Kidney tubule cell (primary cell): ENCODE results near the gene PDLIM5.
A peak's percentile ranks its signal among the peaks of the same experiment; 100 is the strongest.
"Not testable (repeated sequence)": the region's sequence is repeated elsewhere in the genome, so short reads cannot be mapped to it uniquely, and the experiment has no call there.

Experiments
- DNase-seq: peaks from one replicate; pipeline ENCODE4 v3.0.0-alpha.2; 2018; ENCODE audit warnings: low spot score

The PDLIM5 gene

GRCh38 chr4:94528792-94529451, 77.2 kb downstream of the PDLIM5 start:
- no peak for DNase-seq

- DNase-seq = no peak
These were observed 78.3 kb downstream of the PDLIM5 start for GRCh38 chr4:94530073-94530472.

GRCh38 chr4:94531991-94532789, 80.4 kb downstream of the PDLIM5 start:
- DNase-seq = peak; percentile 48

GRCh38 chr4:94533405-94534223, 81.9 kb downstream of the PDLIM5 start:
- DNase-seq = no peak

- DNase-seq = peak; percentile 15
These were observed 82.9 kb downstream of the PDLIM5 start for GRCh38 chr4:94534401-94535312.

GRCh38 chr4:94536049-94536448, 84.3 kb downstream of the PDLIM5 start:
- no peak for DNase-seq

- DNase-seq = peak; percentile 39
These were observed 85.1 kb downstream of the PDLIM5 start for GRCh38 chr4:94536649-94537469.

- peak; percentile 17 for DNase-seq
These were observed 86.3 kb downstream of the PDLIM5 start for GRCh38 chr4:94537921-94538628.

- DNase-seq = no peak
These were observed 88.7 kb downstream of the PDLIM5 start for GRCh38 chr4:94540476-94540875.

- DNase-seq = peak; percentile 23
These were observed 93.1 kb downstream of the PDLIM5 start for GRCh38 chr4:94544811-94545210.

GRCh38 chr4:94545296-94545695, 93.6 kb downstream of the PDLIM5 start:
- DNase-seq = peak; percentile 20

- no peak for DNase-seq
These were observed 95.2 kb downstream of the PDLIM5 start for GRCh38 chr4:94546949-94547348.

- DNase-seq = peak; percentile 91
These were observed 96.8 kb downstream of the PDLIM5 start for GRCh38 chr4:94548571-94548970.

GRCh38 chr4:94550352-94550751, 98.6 kb downstream of the PDLIM5 start:
- no peak for DNase-seq

GRCh38 chr4:94550851-94551250, 99.1 kb downstream of the PDLIM5 start:
- DNase-seq = no peak

- peak; percentile 49 for DNase-seq
These were observed 100.2 kb downstream of the PDLIM5 start for GRCh38 chr4:94551643-94552564.

- DNase-seq = not testable (repeated sequence)
These were observed 104.3 kb downstream of the PDLIM5 start for GRCh38 chr4:94556047-94556446.

GRCh38 chr4:94557632-94558031, 105.9 kb downstream of the PDLIM5 start:
- not testable (repeated sequence) for DNase-seq

- DNase-seq = no peak
These were observed 106.7 kb downstream of the PDLIM5 start for GRCh38 chr4:94558392-94558904.
